NCI-H2029 treated with DMSO at 0.1 percent for 48 hours (cell line): Measurements from ENCODE around the gene ARHGAP20.

Experiments
- DNase-seq: peaks from one replicate; lab custom pipeline; 2025; lab: John Stamatoyannopoulos, UW

ARHGAP20 gene, protein sequence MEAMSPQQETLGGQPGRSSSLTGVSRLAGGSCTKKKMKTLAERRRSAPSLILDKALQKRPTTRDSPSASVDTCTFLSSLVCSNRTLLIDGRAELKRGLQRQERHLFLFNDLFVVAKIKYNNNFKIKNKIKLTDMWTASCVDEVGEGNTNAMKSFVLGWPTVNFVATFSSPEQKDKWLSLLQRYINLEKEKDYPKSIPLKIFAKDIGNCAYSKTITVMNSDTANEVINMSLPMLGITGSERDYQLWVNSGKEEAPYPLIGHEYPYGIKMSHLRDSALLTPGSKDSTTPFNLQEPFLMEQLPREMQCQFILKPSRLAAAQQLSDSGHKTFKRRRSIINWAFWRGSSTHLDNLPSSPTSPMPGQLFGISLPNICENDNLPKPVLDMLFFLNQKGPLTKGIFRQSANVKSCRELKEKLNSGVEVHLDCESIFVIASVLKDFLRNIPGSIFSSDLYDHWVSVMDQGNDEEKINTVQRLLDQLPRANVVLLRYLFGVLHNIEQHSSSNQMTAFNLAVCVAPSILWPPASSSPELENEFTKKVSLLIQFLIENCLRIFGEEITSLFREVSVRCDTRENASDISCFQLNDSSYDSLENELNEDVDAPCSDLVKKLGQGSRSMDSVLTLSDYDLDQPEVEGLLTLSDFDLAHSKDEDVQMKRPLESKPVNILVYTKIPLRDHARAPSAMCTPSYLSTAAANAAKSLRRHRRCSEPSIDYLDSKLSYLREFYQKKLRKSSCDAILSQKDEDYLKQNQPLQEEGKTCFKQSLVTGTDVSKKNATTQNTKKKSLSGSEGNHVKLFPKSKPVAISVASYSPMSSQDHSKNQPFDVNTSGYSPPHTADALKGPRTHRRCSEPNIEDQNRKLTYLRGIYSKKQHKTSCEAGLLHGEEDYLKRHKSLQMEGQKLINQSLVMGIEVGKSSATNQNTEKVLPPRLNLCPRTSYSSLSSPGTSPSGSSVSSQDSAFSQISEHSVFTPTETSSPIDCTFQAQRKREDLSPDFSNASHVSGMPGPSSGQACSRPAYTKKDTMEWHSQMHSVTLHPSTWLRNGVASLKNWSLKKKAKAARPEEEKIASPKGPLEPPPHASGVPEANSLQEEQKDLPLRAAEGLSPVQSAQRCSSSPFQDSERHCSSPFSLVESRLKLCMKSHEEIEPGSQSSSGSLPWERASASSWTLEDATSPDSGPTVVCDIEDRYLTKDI

DNA sequence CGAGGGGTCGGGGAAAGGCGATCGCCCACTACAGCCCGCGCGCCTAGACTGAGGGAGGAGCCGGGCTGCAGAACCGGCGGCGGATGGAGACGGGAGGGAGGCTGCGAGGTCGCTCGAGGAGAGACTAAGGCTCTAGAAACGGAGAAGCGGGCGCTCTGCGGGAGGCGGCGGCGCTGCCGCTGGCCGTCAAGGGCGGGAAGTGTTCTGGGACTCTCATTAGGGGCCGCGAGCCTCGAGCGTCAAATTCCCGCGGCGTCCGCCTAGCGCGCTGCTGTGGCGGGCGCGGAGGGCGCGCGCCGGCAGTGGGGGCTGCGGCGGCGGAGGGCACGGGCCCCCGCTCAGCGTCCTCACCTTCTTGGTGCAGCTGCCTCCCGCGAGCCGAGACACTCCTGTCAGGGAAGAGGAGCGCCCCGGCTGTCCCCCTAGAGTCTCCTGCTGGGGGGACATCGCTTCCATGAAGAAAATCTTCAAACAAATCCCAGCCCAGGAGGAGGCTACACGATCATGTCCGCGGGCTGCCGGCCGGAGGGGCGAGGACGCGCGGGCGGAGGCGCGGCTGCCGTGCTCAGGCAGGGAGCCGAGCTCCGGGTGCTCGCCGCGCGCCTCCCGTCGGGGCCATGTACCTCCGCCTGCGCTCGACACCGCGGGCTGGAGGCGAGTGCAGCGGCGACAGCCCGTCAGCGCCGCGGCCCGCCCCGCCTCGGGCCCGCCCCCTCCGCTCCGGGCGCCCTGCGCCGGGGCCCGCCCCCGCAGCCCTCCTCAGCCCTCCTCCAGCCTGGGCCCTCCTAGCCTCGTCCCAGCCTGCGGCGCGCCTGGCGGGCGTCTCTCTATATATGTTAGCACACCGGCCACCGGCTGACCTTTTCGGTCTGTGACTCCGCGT, at the start of gene ARHGAP20:
ARHGAP20 (minus strand) TSS at position 662 of the 883 bp plus-strand sequence; CDS start at position 456, 206 bp downstream.
- peak; percentile 11 for DNase-seq

DNA sequence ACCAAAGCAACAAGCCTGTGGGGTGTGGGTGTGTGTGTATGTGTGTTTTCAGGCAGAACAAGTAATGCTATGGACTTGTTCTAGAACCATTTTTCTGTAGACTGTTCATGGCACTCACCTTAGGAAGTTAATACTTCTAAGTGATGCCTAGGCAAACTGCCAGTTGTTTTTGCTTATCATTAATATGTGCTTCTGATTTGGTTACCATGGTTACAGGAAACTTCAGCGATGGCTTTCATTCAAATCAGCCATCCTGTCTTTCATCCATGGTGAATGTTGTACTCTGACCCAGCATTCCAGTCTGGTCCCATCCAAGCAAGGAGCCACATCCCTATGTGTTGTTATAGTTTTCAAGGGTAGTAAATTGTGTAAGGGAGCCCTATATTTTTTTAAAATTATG, 49.8 kb upstream of the ARHGAP20 start:
- no peak for DNase-seq

DNA sequence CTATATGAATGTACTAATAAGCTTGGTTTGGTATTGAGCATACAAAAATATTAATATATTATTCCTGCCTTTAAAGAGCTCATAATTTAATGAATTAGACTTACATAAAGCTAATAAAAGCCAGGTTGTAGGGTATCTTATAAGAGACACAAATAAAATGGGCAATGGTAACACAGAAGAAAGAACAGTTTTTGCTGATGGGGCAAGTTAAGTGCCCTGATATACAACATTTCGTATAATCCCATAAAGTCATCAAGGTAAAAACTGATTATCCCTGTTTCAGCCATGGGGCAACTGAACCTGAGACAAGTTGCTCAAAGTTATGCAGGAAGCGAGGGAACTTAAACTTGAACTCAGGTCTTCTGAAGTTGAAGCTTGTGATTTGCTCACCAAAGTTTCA, 48.9 kb upstream of the ARHGAP20 start:
- DNase-seq = no peak

DNA sequence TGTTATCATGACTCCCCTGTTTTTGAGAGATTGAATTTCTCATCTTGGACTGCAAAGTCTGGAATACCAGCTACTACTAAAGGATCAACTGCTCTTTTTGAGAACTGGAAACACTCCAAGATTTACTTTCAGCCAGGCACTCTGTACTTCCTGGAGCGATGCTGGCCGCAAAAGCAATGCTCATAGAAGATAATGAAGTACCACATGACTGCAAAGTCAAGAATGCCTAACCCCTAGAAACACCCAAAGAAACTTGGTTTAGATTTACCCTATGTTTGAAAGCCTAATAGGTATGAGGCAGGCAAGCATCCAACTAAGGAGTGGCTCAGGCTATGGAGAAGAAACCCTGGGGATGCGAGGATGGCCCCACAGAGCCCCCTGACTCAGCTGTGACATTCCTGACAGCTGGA, 47.7 kb upstream of the ARHGAP20 start:
- peak; percentile 12 for DNase-seq

DNA sequence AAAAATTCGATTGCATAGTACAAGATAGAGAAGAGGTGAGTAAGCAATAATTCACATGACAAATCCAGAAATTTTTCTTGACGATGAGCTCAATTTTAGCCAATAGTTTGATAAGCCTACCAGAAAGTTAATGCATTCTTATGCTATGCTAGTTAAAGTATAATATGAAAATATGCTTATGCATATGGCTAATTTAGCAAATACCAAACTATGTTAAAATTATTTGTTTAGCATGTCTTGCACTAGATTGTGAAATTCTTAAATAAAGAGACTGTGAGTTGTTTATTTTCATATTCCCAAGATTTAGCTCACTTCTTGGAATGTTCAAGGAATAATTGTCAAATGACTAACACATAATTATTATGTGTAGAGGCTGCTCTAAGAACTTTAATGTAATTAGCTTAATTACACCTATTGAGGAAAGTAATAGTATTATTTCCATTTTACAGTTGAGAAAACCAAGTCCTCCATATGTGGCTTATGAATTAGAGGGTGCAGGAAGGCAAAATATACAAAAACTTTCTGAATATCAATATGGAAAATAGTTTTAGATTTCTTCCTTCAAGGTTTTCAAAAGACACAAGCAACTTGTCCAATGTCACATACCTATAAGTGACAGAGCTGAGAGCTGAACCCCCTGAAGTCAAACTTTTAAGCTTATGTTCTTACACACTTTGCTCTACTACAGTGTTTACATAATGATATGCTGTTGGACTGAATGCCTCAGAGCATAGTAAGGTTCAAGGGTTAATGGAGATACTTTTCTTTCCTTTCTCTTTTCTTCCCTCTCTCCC, 45.9 kb upstream of the ARHGAP20 start:
- no peak for DNase-seq

DNA sequence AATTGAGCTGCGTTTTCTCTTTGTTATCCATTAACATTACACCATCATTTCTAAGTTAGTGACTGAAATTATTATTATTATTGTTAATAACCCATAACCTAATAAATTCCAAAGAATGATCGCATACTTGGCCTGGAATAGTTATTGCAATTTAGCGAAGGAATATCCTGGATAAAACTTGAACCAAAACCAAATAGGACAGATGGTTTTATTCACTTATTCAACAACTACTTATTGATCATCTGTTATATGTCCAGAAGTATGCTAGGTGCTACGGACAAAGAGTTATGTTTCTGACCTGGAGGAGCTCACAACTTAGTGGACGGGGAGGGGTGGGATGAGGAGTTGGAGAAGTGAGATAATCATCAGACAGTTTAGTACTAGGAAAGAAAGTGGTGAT, 44.8 kb upstream of the ARHGAP20 start:
- no peak for DNase-seq

DNA sequence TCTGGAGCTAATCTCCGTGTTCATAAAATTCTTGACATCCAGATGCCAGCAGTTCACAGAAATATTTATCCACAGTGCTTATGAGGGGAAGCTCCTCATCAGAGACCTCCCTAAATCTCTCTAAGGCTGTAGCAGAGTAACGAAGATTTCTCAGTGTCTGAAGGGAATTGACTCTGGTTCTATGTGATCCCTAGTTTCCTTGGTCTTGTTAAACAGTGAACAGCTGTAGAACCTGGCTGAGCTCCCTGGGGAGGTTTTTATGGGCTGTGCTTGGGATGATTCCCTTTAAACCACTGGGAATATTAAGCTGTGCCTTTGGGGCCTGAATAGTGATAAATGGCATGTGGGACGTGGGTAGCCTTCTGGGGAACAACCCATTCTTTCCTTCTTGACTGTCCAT, 43.7 kb upstream of the ARHGAP20 start:
- DNase-seq = no peak

DNA sequence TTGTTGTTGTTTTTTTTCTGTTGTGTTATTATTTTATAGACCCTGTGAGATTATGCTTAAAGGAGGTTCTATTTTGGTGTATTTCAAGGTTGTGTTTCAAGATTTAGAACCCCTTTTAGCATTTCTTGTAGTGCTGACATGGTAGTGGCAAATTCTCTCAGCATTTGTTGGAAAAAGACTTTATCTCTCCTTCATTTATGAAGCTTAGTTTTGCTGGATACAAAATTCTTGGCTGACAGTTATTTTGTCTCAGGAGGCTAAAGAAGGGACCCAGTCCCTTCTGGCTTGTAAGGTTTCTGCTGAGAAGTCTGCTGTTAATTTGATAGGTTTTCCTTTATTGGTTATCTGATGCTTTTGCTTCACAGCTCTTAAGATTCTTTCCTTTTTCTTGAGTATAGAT, 40.7 kb upstream of the ARHGAP20 start:
- DNase-seq = no peak

DNA sequence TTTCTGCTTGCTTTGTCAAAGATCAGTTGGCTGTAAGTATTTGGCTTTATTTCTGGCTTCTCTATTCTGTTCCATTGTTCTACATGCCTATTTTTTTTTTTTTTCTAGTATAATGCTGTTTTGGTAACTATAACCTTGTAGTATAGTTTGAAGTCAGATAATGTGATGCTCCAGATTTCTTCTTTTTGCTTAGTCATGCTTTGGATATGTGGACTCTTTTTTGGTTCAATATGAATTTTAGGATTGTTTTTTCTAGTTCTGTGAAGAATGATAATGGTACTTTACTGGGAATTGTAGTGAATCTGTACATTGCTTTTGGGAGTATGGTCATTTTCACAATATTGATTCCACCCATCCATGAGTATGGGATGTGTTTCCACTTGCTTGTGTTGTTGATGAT, 37.9 kb upstream of the ARHGAP20 start:
- DNase-seq = no peak

DNA sequence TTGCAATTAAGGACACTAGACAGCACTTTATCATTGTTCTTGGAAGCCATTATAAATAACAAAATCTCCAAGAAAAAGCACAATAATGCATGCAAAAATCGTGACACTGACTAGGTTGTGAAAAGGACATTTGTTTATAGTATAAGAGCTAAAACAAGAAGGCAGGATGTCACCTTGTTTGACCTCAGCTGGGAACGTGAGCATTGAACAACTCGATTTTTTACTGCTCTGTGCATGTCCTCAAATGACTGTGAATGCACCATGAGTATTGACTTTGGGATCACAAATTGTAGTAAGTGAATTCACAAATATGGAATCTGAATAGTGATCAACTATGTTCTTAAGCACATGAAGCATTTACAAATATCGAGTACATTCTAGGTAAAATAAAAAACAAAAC, 35.3 kb upstream of the ARHGAP20 start:
- DNase-seq = no peak

DNA sequence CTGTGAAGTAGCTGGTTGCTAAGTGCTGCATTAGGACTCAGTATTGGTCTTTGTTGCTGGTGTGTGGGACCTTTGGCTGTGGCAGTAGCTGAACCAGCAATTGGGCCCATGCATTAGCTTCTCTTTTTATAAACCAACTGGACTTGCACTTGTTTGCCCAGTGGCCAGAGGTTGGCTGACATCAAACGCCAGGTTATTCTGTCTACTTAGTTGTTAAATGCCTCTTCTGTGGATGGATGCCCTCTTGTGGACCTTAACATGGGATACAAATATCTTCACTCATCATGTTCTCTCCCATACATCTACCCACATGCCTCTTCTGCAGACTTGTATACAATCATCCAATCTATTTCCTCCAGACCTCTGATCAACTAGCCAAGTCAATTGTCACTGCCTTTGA, 26.4 kb upstream of the ARHGAP20 start:
- DNase-seq = no peak

DNA sequence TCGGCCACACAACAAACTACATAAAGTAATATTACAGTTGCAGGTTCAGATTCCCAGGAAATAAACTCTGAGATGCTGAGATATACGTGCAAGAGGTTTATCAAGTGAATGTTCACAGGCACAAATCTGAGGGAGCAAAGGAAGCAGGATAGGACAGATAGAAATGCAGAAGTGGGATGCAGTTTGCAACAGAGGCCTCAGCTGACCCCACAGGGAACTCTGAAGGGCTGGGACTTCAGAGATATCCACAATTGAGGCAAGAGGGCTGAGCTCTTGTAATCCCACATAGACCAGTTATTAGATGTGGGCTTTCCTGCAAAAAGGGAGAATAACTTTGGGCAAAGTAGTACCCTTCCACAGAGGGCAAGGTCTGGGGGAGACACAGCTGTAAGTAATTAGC, 25.4 kb upstream of the ARHGAP20 start:
- DNase-seq = no peak

DNA sequence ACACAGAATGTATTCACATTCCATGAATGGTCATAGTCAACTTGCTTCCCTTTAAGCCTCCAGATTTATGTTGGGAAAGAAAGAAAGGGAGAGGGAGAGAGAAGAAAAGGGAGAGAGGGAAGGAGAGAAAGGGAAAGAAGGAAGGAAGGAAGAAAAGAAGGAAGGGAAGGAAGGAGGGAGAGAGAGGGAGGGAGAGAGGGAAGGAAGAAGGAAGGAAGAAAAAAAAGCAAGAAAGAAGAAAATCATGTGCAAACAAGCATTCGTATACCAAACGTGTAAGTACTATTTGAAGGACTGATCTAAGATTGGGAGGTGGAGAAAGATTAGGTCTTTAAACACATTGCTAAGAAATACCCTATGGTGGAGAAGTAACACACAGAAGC, 23.9 kb upstream of the ARHGAP20 start:
- no peak for DNase-seq

DNA sequence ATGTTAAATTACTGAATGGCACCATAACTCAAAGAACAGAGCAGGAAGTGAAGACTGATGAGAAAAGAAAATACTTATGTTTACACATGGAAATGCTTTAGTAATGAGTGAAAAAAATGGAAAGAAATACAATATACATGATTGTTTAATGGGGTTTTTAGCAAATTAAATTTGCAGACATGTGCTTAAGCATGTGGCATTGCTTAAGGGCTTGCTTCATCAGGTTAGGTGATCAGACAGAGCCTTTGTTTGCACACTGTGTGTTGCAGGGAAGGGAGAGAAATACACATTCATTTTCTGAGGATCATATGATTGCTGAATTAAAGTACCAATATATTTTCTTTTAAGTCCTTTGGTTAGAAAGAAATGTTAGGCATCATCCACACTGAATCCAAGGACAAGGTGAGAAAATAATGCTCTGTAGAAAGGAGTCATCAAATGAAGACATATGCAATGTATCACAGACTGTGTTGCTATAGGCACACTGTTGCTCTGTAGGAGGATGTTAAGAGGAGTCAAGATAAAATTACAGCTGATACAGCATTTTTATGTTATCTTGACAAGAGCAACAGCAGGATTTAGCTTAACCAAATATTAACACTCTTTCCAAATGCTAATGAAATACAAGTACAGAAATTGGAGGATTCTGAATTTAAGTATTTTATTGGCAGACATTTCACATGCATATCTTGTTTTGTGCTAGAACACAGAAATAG, 23.4 kb upstream of the ARHGAP20 start:
- DNase-seq = no peak

DNA sequence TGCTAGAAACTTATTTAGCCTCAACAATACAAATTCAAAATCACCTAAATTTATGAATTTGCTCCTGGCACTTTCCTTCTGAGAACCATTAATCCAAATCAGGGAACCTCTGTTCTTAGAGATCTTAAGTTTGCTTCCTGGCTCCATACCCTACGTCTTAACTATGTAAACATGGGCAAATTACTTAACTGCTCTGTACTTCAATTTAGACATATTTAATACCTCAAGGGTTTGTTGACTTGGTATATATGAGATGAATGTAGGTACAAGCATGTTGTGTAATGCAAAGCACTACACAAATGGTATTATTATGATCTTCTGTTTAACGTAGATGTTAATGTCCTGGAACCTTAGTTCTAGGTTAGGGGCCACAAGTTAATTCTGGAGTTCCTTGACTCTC, 22.6 kb upstream of the ARHGAP20 start:
- no peak for DNase-seq

DNA sequence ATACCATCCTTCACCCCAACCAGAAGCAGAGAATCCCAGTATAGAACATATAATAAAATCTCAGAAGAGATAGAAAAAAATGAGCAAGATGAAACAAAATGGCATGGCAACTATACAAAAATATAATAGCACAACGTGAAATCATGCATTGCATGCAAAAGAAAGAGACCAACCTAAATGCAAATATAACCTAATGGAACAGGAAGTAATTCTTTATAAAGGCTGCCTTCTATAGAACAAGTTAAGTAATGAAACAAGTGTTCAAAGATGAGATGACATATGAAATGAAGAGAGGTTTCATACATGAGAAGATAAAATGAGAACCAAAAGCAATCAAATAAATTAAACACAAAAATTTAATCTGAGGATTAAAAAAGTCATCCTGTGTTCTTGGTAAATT, 18.5 kb upstream of the ARHGAP20 start:
- DNase-seq = no peak

DNA sequence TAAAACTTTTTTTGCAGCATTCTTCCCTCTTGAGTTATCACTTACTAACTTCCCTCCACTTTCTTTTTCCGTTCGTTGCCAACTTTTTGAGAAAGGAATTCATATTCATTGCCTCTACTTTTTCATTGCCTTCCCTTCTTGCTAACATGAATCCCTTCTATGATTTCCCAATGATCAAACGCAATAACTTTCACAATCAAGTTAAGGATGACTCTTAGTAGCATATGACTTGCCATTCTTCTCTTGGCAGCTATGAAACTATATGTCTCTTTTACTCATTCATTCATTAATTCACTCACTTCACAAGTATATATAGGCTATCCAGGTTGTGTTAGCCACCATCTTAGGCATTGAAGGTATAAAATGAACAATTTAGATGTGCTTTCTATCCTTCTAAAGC, 16.6 kb upstream of the ARHGAP20 start:
- DNase-seq = no peak

DNA sequence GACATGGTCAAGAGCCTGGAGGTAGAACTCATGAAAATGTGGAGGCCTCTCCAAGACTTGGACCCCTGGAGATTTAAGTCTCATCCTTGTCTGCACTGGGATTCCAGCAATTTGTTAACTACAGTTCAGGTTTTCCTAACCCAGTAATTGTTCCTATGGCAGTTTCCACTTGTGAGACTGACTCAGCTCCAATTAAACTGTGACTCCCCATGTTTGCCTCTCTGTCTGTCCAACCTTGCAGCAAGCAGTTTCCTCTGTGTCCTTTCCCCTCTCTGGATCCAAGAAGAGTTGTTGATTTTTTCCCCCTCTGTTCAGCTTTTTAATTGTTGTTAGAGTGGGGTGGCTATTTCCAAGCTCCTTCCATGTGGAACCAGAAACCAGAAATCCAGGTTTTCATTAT, 16.2 kb upstream of the ARHGAP20 start:
- DNase-seq = no peak

DNA sequence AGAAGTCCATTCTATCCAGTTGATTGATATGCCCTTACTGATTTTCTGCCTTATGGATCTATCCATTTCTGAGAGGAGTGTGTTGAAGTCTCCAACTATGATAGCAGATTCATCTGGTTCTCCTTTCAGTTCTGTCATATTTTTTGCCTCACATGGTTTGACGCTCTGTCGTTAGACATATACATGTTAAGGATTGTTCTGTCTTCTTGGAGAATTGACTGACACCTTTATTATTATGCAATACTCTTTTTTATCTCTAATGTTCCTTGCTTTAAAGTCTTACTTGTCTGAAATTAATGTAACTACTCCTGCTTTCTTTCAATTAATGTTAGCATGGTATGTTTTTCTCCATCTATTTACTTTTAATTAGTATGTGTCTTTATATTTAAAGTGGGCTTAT, 12.1 kb upstream of the ARHGAP20 start:
- no peak for DNase-seq
